NOMO-1 treated with dmso at 0.1 percent for 144 hours (cell line): ENCODE measurements around the gene BNIP5.
"Not testable (repeated sequence)": the region's sequence is repeated elsewhere in the genome, so short reads cannot be mapped to it uniquely, and the experiment has no call there.

Experiments used
- DNase-seq: peaks from one replicate; lab custom pipeline; 2025; ENCODE audit not compliant: unreplicated experiment; lab: John Stamatoyannopoulos, UW

Gene BNIP5

DNA sequence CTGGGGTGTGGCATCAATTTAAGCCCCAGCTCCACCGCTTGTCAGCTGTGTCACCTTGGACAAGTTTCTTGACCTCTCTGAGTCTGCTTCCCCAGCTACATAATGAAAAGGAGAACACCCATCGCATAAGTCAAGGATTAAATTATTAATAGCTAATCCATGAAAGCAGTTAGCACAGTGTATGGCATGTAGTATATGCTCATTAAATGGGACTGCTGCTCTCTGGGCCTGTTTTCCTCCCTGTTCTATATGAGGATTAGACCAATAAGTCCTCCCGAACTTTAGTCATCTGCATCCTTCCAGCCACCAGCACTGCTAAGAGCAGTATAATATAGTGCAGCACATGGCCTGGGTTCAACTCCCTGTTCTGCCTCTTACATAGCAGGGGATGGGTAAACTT is 31.1 kb upstream of the BNIP5 start:
- DNase-seq, result no peak

- no peak for DNase-seq
Measured at GRCh38 chr6:36364669-36365479, 28.2 kb upstream of the BNIP5 start.

DNA sequence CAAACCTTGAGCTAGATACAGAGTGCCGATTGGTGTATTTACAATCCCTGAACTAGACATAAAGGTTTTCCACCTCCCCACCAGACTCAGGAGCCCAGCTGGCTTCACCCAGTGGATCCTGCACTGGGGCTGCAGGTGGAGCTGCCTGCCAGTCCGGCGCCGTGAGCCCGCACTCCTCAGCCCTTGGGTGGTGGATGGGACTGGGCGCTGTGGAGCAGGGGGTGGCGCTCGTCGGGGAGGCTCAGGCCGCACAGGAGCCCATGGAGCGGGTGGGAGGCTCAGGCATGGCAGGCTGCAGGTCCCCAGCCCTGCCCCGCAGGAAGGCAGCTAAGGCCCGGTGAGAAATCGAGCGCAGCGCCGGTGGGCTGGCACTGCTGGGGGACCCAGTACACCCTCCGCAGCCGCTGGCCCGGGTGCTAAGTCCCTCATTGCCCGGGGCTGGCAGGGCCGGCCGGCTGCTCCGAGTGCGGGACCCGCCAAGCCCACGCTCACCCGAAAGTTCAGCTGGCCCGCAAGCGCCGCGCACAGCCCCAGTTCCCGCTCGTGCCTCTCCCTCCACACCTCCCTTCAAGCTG is 27.5 kb upstream of the BNIP5 start:
- DNase-seq, result not testable (repeated sequence)

DNA sequence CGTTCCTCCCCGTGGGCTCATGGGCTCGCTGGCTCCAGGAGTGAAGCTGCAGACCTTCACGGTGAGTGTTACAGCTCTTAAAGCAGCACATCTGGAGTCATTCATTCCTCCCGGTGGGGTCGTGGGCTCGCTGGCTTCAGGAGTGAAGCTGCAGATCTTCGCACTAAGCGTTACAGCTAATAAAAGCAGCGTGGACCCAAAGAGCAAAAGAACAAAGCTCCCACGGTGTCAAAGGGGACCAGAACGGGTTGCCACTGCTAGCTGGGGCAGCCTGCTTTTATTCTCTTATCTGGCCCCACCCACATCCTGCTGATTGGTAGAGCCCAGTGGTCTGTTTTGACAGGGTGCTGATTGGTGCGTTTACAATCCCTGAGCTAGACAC is 26.7 kb upstream of the BNIP5 start:
- DNase-seq, result not testable (repeated sequence)

- peak; percentile 62 for DNase-seq
Measured at GRCh38 chr6:36362551-36363370, 26.1 kb upstream of the BNIP5 start.

GRCh38 chr6:36361071-36361470 is 24.4 kb upstream of the BNIP5 start:
- no peak for DNase-seq

- peak; percentile 29 for DNase-seq
Measured at GRCh38 chr6:36360241-36361054, 23.8 kb upstream of the BNIP5 start.

DNA sequence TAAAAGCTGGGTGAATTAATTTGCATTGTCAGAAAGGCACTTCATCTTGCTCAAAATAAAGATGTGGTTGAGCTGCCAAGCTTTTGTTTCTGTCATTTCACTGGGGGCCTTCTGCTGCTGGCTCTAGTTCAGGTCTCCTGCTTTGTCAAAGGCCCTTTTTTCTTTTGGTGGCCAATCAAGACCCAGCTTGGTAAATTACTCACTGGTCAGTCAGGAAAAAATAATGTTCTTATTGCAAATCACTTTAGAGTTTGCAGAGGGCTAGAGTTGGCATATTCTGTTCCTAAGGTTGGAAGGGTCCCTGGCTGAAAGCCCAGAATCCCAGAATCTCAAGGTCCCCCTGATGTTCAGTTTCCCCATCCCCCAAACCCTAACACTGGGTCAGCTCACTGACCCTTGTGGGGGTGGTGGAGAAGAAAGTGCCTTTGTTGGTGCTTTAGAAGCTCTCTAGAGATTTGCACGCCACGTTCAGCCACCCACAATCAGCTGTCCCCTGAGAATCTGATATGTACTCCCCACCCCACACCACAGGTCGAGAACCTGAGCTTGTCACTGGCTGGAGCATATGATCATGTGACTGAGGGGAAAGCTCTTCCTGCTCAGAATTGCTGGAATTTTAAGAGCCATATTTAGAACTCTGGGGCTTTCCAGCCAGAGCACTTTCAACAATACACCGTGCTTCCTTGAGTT is 21.7 kb upstream of the BNIP5 start:
- no peak for DNase-seq

- no peak for DNase-seq
Measured at GRCh38 chr6:36357872-36358225, 21.2 kb upstream of the BNIP5 start.

DNA sequence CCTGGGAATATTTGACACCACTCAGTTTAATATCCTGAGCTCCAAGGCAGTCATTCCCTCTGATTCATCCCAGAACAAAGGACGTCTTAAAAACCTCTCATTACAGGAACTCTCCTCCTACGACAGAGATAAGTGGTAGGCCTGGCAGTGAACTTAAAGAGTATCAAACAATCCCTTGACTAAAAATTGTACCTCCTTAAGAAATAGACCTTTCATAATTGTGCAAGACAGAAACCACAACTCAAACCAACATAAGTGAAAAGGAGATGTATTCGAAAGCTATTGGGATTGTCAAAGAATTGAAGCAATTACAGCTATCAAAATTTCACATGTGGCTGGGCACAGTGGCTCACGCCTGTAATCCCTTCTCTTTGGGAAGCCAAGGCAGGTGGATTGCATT is 19.1 kb upstream of the BNIP5 start:
- DNase-seq, result peak; percentile 14

GRCh38 chr6:36353411-36353915 is 16.8 kb upstream of the BNIP5 start:
- no peak for DNase-seq

DNA sequence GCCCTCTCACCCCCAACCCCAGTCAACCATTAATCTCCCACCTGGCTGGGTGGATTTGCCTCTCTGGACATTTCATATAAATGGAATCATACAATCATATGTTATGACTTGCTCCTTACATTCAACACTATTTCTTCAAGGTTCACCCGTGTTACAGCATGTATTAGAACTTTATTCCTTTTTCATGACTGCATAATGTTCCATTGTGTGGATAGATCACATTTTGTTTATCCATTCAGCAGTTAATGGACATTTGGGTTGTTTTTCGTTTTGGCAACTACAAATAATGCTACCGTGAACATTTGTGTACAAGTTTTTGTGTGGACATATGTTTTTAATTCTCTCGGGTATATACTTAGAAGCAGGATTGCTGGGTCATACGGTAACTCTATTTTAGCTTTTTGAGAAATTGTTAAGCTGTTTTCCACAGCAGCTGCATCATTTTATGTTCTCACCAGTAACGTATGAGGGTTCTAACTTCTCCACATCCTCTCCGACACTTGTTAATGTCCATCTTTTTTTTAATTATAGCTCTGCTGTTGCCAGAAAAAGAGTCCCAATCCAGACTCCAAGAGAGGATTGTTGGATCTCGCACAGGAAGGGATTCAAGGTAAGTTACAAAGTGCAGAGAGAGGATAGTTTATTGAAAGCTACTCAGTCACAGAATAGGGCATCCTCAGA is 15.9 kb upstream of the BNIP5 start:
- DNase-seq, result no peak

GRCh38 chr6:36350681-36351571 is 14.2 kb upstream of the BNIP5 start:
- DNase-seq, result no peak

DNA sequence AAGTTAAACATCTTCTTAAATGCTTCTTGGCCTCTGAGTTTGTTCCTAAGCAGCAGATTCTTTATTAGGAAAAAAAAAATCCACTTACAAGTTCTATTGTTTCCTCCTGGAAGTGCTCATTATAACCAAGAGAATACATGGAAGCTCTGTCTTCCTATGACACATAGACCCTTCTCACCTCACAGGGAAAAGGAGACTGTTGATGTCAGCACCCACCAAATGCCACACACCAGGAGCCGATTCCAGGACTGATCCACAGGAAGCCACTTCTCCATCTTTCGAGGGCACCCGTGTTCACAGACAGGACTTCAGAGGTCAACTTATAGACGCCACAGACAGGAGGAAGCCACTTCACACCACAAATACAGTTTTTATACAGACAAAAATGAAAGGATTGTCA is 13.4 kb upstream of the BNIP5 start:
- DNase-seq, result no peak

DNA sequence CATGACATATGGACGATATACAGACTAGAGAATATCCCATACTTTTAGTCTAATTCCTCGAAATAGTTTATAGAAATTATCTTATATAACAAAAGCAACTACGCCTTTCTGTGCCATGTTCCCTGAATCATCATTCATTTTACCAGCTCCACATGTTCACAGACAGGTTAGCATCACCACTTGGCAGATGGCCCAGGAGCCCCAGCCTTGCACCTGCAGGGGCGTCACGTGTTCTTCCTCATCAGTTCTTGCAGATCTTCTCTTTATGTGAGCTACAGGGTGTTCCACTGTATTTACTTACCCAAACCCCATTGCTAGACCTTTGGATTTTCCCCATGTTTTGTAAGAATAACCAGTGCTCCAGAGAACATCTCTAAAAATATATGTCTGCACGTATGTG is 12.6 kb upstream of the BNIP5 start:
- DNase-seq, result no peak

DNA sequence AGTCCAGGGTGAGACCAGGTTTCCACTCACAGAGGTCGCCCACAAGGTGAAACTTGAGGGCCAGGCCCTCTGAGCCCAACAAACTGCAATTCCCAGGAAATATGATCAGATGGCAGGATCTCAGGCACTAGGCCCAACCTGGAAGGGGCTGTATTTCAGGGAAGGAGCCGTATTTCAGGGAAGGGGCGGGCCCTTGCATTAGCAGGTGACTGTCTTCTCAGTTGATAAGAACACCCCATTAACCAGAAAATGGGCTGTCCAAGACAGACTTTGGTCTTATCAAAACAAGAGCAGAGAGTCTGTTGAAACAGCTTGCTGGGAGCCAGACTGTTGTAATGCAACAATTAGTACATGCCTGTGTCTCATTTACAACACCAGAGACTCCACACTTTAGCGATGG is 10.9 kb upstream of the BNIP5 start:
- no peak for DNase-seq

DNA sequence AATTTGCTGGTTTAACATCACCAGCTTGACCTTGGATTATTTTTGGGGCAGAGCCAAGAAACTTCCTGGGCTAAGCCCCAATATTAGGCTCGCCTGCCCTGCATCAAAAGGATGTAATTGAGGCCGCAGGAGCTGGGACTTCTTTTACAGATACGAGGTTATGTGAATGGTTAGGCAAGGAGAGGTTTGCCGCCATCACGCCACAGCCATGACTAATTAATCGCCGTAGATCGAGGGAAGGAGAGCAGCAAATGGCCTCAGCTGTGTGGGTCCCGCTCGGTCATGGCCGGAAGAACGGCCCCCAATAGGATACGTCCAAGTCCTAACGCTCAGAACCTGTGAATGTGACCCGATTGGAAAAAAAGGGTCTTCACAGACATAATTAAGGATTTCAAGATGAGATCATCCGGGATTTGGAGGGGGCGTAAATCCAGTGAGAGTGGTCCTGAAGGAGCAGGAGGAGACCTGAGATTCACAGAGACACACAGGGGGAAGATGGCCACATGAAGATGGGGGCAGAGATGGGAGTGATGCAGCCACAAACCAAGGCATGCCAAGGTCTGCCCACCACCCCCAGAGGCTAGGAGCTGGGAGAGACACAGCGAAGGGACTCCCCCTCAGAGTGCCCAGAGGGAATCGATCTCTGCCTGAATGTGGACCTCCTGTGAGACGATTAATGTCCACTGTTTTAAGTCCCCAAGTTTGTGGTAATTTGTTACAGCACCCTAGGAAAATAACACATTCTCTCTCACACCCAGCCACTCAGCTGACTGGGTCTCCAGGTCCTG is 10.0 kb upstream of the BNIP5 start:
- no peak for DNase-seq
